GM12891 (cell line): ENCODE results near the gene ACTR6.

Experiments used
- POLR2A ChIP-seq: IDR thresholded peaks from 2 replicates; pipeline ENCODE4 v1.6.1; 2011; ENCODE audit warnings: low read depth, low read length, control low read depth
- POLR2AphosphoS5 ChIP-seq: IDR thresholded peaks from 2 replicates; pipeline ENCODE4 v1.6.1; 2011; ENCODE audit warnings: low read depth, low read length, control low read depth

GRCh38 chr12:100225491-100225890 lies 24.9 kb downstream of the ACTR6 start:
- TF ChIP-seq POLR2A (no peak), POLR2AphosphoS5 (no peak)
